DOHH2 (cell line): ENCODE measurements around the gene HHAT.

Experiments
- CTCF ChIP-seq: fragments of 200-600 bp; sonication (generic); IDR thresholded peaks from one replicate; pipeline ENCODE4 v1.5.1; 2014; ENCODE audit warnings: antibody characterized with exemption, mild to moderate bottlenecking, low read depth, low read length; ENCODE audit not compliant: poor library complexity, severe bottlenecking
- EZH2phosphoT487 ChIP-seq: fragments of 200-600 bp; sonication (generic); IDR thresholded peaks from 2 replicates; pipeline ENCODE4 v1.6.1; 2017; ENCODE audit warnings: borderline replicate concordance, mild to moderate bottlenecking, antibody characterized with exemption, low read length, moderate library complexity, mixed read lengths

DNA sequence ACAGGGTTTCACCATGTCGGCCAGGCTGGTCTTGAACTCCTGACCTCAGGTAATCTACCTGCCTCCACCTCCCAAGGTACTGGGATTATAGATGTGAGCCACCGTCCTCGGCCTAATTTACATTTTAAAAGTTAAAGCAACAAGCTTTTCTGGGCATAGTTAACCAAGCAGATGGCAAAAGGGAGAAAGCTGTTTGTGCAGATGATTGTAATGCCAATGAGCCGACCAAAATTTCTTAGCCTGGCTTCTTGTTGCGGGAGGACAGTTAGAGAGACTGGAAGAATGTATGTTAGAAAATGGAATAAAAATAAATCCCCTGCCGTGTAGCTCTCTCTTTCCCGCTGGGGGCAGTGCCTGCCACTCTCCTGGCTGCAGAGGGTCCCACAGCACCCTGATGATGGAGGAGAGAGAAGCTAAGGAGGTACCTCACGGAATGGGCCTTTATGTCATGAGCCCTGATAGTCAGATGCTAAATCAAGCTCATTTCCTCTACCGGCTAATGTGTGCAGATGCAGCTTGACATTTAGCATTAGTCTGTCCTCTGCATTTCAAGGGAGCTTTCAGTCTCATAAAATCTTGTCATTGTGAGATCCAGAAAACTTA, 87.2 kb downstream of the HHAT start:
- TF ChIP-seq CTCF (no peak), EZH2phosphoT487 (no peak)
